Neuronal stem cell (in vitro differentiated cells): Measurements from ENCODE around the gene INAFM2.

Experiments used
- DNase-seq: peaks from one replicate; pipeline ENCODE4 v3.0.0-alpha.2; 2013; ENCODE audit warnings: low spot score
- H2AFZ ChIP-seq: one replicate; pipeline ENCODE4 v1.6.1; 2013; ENCODE audit warnings: mild to moderate bottlenecking, low read length, inconsistent platforms
- H2AK5ac ChIP-seq: 2 replicates; pipeline ENCODE4 v1.6.1; 2013; ENCODE audit warnings: low read depth, mild to moderate bottlenecking, inconsistent platforms, low read length, moderate library complexity, mixed read lengths
- H2BK120ac ChIP-seq: 2 replicates; pipeline ENCODE4 v1.6.1; 2013; ENCODE audit warnings: low read depth, mild to moderate bottlenecking, inconsistent platforms, low read length, moderate library complexity, mixed read lengths
- H2BK12ac ChIP-seq: one replicate; pipeline ENCODE4 v1.6.1; 2013; ENCODE audit warnings: low read length, inconsistent platforms
- H2BK15ac ChIP-seq: 2 replicates; pipeline ENCODE4 v1.6.1; 2013; ENCODE audit warnings: mild to moderate bottlenecking, low read length, inconsistent platforms, mixed read lengths
- H2BK5ac ChIP-seq: one replicate; pipeline ENCODE4 v1.6.1; 2013; ENCODE audit warnings: inconsistent platforms, mild to moderate bottlenecking, low read length, moderate library complexity
- H3K14ac ChIP-seq: one replicate; pipeline ENCODE4 v1.6.1; 2013; ENCODE audit warnings: low read length, inconsistent platforms
- H3K18ac ChIP-seq: 2 replicates; pipeline ENCODE4 v1.6.1; 2013; ENCODE audit warnings: low read length, inconsistent platforms
- H3K23ac ChIP-seq: 2 replicates; pipeline ENCODE4 v1.6.1; 2013; ENCODE audit warnings: low read depth, mild to moderate bottlenecking, mixed read lengths, low read length, inconsistent platforms; ENCODE audit not compliant: poor library complexity
- H3K27ac ChIP-seq: replicated peaks from 3 replicates; pipeline ENCODE4 v1.5.1; 2013; ENCODE audit warnings: low read length, inconsistent platforms
- H3K27me3 ChIP-seq, 3 experiments: 2 replicates each; pipeline ENCODE4 v1.6.1; 2013; ENCODE audit warnings: low read length in 3 of 3, mild to moderate bottlenecking in 2 of 3, inconsistent platforms in 1 of 3, low read depth in 1 of 3, mixed read lengths in 1 of 3, moderate library complexity in 1 of 3; ENCODE audit not compliant: control insufficient read depth in 3 of 3, insufficient read depth in 3 of 3
- H3K36me3 ChIP-seq, 2 donors: replicated peaks in 1 of 2; 2 replicates each; pipeline ENCODE4 v1.6.1; 2013; ENCODE audit warnings: low read length in 2 of 2; ENCODE audit not compliant: control insufficient read depth in 2 of 2, insufficient read depth in 2 of 2
- H3K4ac ChIP-seq: 2 replicates; pipeline ENCODE4 v1.6.1; 2013; ENCODE audit warnings: inconsistent platforms, mild to moderate bottlenecking, low read length, moderate library complexity
- H3K4me1 ChIP-seq, 2 donors: 1 replicate in 1 of 2; 2 replicates in 1 of 2; pipeline ENCODE4 v1.6.1; 2013; ENCODE audit warnings: low read length in 2 of 2, low read depth in 1 of 2; ENCODE audit not compliant: control insufficient read depth in 2 of 2, insufficient read depth in 1 of 2
- H3K4me2 ChIP-seq: one replicate; pipeline ENCODE4 v1.6.1; 2013; ENCODE audit warnings: mild to moderate bottlenecking, low read length, inconsistent platforms; ENCODE audit not compliant: insufficient read depth, poor library complexity, severe bottlenecking
- H3K4me3 ChIP-seq, 2 donors: 2 replicates each; pipeline ENCODE4 v1.5.1; 2013; ENCODE audit warnings: low read length in 2 of 2, mild to moderate bottlenecking in 2 of 2, inconsistent platforms in 1 of 2, moderate library complexity in 1 of 2
- H3K79me1 ChIP-seq: one replicate; pipeline ENCODE4 v1.6.1; 2013; ENCODE audit warnings: low read depth, mild to moderate bottlenecking, inconsistent platforms, low read length, moderate library complexity
- H3K9ac ChIP-seq: one replicate; pipeline ENCODE4 v1.6.1; 2013; ENCODE audit warnings: mild to moderate bottlenecking, low read depth, low read length, inconsistent platforms; ENCODE audit not compliant: poor library complexity
- H3K9me3 ChIP-seq, 2 donors: replicated peaks in 1 of 2; 2 replicates each; pipeline versions ENCODE3 to v1.6.1; 2013; ENCODE audit warnings: low read length in 2 of 2, mild to moderate bottlenecking in 2 of 2, inconsistent platforms in 1 of 2, low read depth in 1 of 2, mixed read lengths in 1 of 2, moderate library complexity in 1 of 2; ENCODE audit not compliant: control insufficient read depth in 2 of 2, insufficient read depth in 1 of 2
- H4K8ac ChIP-seq: one replicate; pipeline ENCODE4 v1.6.1; 2013; ENCODE audit warnings: low read depth, mild to moderate bottlenecking, inconsistent platforms, low read length, moderate library complexity
- H4K91ac ChIP-seq: one replicate; pipeline ENCODE4 v1.6.1; 2013; ENCODE audit warnings: low read length, low read depth, mild to moderate bottlenecking, inconsistent platforms; ENCODE audit not compliant: poor library complexity
- WGBS, 2 donors: extraction: QIAGEN DNeasy Blood & Tissue Kit; methylation state at CpG; one replicate each; pipeline ENCODE4 v1.1.7; 2013; ENCODE audit warnings: missing lambda C conversion rate in 2 of 2, mixed read lengths in 1 of 2; ENCODE audit not compliant: insufficient read length in 2 of 2, insufficient replicate concordance in 1 of 2; ENCODE audit errors: extremely low coverage in 2 of 2; 5-methylcytosine and 5-hydroxymethylcytosine counted together

Gene INAFM2

GRCh38 chr15:40345225-40345866, 21.9 kb downstream of the INAFM2 start:
- H2BK5ac ChIP-seq = no peak overlapping the region
- H3K23ac ChIP-seq = no peak overlapping the region
- H3K14ac ChIP-seq = no peak overlapping the region
- H4K91ac ChIP-seq = no peak overlapping the region
- no peak overlapping the region for H3K9ac ChIP-seq
- no peak for DNase-seq
- no CpG with 5 or more reads among the region's 10 CpGs for WGBS, 2 donors
- H2BK12ac ChIP-seq = peak overlapping the region; percentile 79
- no peak overlapping the region for H4K8ac ChIP-seq
- peak overlapping the region; percentile 14 for H2AFZ ChIP-seq
- no peak overlapping the region for H3K4me2 ChIP-seq
- H3K4ac ChIP-seq = no peak overlapping the region
- no peaks in the 10 kb centered on the region for H3K9me3 ChIP-seq
- H3K27me3 ChIP-seq = peaks cover 0 to 48% (median 0%) of the 10 kb centered on the region in 3 experiments
- H3K79me1 ChIP-seq = no peaks in the 10 kb centered on the region
- no peak overlapping the region for H3K18ac ChIP-seq
- H3K27ac ChIP-seq = no peak overlapping the region
- peak overlapping the region; percentile 80 for H2AK5ac ChIP-seq
- no peak overlapping the region for H2BK15ac ChIP-seq
- H3K4me3 ChIP-seq = peak overlapping the region in 1 of 2 donors; percentile 6
- no peak overlapping the region for H2BK120ac ChIP-seq
- H3K4me1 ChIP-seq = peaks cover 2 to 7% of the 10 kb centered on the region in 2 donors
- no peaks in the 10 kb centered on the region for H3K36me3 ChIP-seq

- Histone ChIP-seq H3K9ac (no peak overlapping the region), H3K4ac (no peak overlapping the region), H3K79me1 (no peaks in the 10 kb centered on the region), H3K36me3 (no peaks in the 10 kb centered on the region), H4K91ac (no peak overlapping the region), H2BK5ac (peak overlapping the region; percentile 7), H3K9me3 (no peaks in the 10 kb centered on the region), H2BK15ac (no peak overlapping the region), H2BK12ac (no peak overlapping the region), H3K23ac (no peak overlapping the region), H3K14ac (no peak overlapping the region), H4K8ac (no peak overlapping the region), H2AFZ (no peak overlapping the region), H3K27me3 (peaks cover 0 to 55% (median 0%) of the 10 kb centered on the region in 3 experiments), H2BK120ac (no peak overlapping the region), H2AK5ac (peak overlapping the region; percentile 72), H3K4me3 (no peak overlapping the region), H3K27ac (no peak overlapping the region), H3K4me2 (no peak overlapping the region), H3K4me1 (peaks cover 0 to 2% of the 10 kb centered on the region in 2 donors), H3K18ac (no peak overlapping the region)
- DNase-seq = no peak
- no CpG with 5 or more reads among the region's 6 CpGs for WGBS, 2 donors
Observed at GRCh38 chr15:40345867-40346578, 22.5 kb downstream of the INAFM2 start.

GRCh38 chr15:40346579-40347558, 23.4 kb downstream of the INAFM2 start:
- Histone ChIP-seq H3K14ac (no peak overlapping the region), H4K91ac (no peak overlapping the region), H2BK15ac (no peak overlapping the region), H3K4me1 (no peaks in the 10 kb centered on the region), H4K8ac (no peak overlapping the region), H3K4me2 (no peak overlapping the region), H2AFZ (no peak overlapping the region), H3K27ac (no peak overlapping the region), H3K9me3 (no peaks in the 10 kb centered on the region), H3K4ac (no peak overlapping the region), H2BK5ac (peak overlapping the region; percentile 7), H3K9ac (peak overlapping the region; percentile 25), H2BK120ac (no peak overlapping the region), H3K27me3 (peaks cover 0 to 54% (median 0%) of the 10 kb centered on the region in 3 experiments), H3K4me3 (no peak overlapping the region), H3K79me1 (no peaks in the 10 kb centered on the region), H3K18ac (no peak overlapping the region), H2AK5ac (no peak overlapping the region), H2BK12ac (no peak overlapping the region), H3K36me3 (no peaks in the 10 kb centered on the region), H3K23ac (no peak overlapping the region)
- no CpG with 5 or more reads among the region's 15 CpGs for WGBS, 2 donors
- no peak for DNase-seq
